Kidney epithelial cell (primary cell): ENCODE measurements around the gene ELAC2. TPM values are rescaled to one million over a fixed set of nuclear protein-coding genes. Genes with fewer than 3 reads are reported as not detected.

ENCODE experiments used
- DNase-seq: peaks from one replicate; pipeline ENCODE4 v3.0.0-alpha.2; 2010; ENCODE audit warnings: low read depth
- H3K27me3 ChIP-seq: 2 replicates; pipeline ENCODE4 v1.6.0; 2011; ENCODE audit warnings: low read length; ENCODE audit not compliant: control insufficient read depth, insufficient read depth
- H3K36me3 ChIP-seq: 2 replicates; pipeline ENCODE4 v1.5.1; 2011; ENCODE audit warnings: low read length; ENCODE audit not compliant: control insufficient read depth, insufficient read depth
- H3K4me3 ChIP-seq: 2 replicates; pipeline ENCODE4 v1.5.1; 2011; ENCODE audit warnings: low read depth, mild to moderate bottlenecking, control low read depth, low read length
- CTCF ChIP-seq: IDR thresholded peaks from 2 replicates; pipeline ENCODE4 v1.5.1; 2011; ENCODE audit warnings: mild to moderate bottlenecking, moderate library complexity, low read length, control low read depth, inconsistent platforms; ENCODE audit not compliant: insufficient read depth, poor library complexity, severe bottlenecking
- total RNA-seq: library from RNA; depleted of rRNA; stranded (reverse); fragments of >200 nt; gene quantifications from 2 replicates; pipeline ENCODE4 v1.2.3, GENCODE V29; 2015

The ELAC2 gene
- total RNA-seq, 1 donor from 2014 or later, result 73.7 TPM

- no peak for TF ChIP-seq CTCF
- no peak overlapping the region for H3K4me3 ChIP-seq
- peaks cover 6% of the 10 kb centered on the region for H3K36me3 ChIP-seq
- DNase-seq, result no peak
- no peaks in the 10 kb centered on the region for H3K27me3 ChIP-seq
These were observed 27.6 kb downstream of the ELAC2 start for GRCh38 chr17:12990041-12990808.

- Histone ChIP-seq H3K4me3 (no peak overlapping the region), H3K27me3 (no peaks in the 10 kb centered on the region), H3K36me3 (peaks cover 3% of the 10 kb centered on the region)
- no peak for DNase-seq
- TF ChIP-seq CTCF, result no peak
These were observed 30.7 kb downstream of the ELAC2 start for GRCh38 chr17:12987120-12987519.

GRCh38 chr17:12985431-12986293 is 32.2 kb downstream of the ELAC2 start:
- TF ChIP-seq CTCF, result no peak
- H3K4me3 ChIP-seq, result no peak overlapping the region
- H3K27me3 ChIP-seq, result no peaks in the 10 kb centered on the region
- H3K36me3 ChIP-seq, result no peaks in the 10 kb centered on the region
- DNase-seq, result no peak

DNA sequence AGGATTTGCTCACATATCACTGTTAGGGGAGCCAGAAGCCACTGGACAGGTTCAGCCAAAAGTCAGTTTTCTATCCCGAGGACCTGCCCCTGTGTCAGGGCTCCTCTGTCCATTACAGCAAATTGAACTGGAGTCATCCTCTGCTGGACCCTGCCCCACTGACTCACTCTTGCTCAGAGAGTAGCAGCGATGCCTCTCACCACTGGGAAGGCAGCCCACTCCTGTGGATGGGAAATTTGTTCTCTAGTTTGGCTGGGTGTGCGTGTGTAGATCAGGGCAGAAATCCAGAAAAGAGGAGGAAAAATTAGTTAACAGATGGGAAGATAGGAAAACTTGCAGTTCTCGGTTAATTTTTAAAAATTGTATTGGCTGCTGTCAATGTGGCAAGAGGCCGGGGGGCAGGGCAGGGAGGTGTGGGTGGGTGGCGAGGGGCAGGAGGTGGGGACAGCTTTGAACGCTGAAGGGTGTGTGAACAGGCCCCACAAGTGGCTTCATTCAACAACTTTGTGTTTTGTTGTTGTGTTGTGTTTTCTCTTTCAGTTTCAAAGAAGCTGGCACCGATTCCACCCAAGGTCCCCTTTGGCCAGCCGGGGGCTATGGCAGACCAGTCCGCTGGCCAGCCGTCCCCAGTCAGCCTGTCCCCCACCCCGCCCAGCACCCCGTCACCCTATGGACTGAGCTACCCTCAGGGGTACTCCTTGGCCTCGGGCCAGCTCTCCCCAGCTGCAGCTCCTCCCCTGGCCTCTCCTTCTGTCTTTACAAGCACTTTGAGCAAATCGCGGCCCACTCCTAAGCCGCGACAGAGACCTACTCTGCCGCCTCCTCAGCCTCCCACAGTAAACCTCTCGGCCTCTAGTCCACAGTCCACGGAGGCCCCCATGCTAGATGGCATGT is 33.6 kb downstream of the ELAC2 start:
- DNase-seq, result no peak
- no peaks in the 10 kb centered on the region for H3K27me3 ChIP-seq
- H3K4me3 ChIP-seq, result no peak overlapping the region
- H3K36me3 ChIP-seq, result no peaks in the 10 kb centered on the region
- TF ChIP-seq CTCF, result no peak

- Histone ChIP-seq H3K27me3 (no peaks in the 10 kb centered on the region), H3K36me3 (no peaks in the 10 kb centered on the region), H3K4me3 (no peak overlapping the region)
- no peak for DNase-seq
- TF ChIP-seq CTCF, result no peak
These were observed 35.6 kb downstream of the ELAC2 start for GRCh38 chr17:12982224-12982623.
